ENCODE measurements around the gene CTNNA2.
"Not testable (repeated sequence)": the region's sequence is repeated elsewhere in the genome, so short reads cannot be mapped to it uniquely, and the experiment has no call there.

The CTNNA2 gene

DNA sequence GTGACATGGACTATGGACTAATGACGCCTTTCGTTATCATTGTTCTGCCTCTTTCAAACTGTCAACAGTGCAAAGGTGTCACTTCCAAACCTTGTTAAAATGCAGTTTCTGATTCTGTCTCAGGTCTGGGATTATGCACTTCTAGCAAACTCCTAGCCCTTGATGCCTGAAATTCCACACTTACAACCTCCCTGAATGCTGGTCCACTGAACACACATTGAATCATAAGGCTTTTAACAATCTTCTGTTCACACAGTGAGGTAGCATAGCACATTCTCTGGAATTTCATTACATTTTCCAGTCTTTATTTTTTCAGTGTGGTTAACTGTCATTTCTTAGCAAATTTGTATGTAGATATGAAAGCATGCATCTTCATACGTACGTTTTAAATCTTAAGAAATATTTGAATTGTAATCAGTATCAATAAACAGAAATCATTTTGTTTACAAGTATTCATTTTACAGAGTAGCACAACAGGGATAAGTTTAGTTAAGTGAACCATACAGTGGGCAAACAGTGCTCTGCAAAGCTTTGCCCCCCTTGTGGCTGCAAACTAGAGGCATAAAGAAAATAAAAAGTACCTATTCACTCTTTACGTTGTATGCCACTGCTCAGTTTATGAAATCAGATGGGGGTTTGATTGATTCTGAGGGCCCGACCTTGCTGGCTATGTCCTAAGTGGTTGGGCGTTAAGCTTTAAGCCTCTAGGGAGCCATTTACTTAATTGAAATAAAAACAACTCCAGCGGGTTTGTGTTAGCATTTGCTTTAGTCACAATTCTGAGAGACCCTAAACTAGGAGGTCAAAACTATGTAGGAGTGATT is 540.9 kb downstream of the CTNNA2 start:
- DNase-seq = no peak

DNA sequence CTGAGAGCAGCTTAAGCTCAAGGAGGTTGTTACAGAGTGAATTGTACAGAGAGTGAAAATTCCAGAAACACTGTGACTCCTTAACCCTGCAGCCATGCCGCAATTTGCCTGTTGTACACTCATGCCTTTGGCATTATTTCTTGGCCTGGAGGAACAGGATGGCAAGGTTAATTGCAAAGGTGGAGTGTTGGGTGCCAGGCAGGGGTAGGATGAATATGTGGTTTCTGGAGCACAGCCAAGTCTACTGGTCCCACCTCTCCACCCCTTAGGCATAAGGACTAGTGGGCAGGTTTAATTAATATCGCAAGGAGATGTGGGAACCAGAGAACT is 541.5 kb downstream of the CTNNA2 start:
- no peak for DNase-seq

DNA sequence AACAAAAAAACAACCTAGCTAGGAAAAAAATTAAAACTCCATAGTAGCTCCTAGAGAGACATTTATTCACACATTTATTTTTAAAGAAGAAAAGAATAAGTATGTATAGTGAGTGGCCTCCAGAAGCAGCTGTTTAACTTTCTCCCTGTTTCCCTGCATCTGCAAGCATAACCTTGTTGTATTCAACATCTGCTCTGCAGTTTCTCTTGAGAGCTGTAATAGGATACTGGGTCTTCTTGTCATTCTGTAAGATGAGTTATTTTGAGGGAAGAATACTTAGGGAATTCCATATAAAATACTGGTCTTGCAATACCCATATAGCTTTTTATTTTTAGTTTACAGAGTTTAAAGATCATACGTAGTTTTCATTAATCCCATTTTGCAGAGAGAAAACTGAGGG is 545.1 kb downstream of the CTNNA2 start:
- no peak for DNase-seq

DNA sequence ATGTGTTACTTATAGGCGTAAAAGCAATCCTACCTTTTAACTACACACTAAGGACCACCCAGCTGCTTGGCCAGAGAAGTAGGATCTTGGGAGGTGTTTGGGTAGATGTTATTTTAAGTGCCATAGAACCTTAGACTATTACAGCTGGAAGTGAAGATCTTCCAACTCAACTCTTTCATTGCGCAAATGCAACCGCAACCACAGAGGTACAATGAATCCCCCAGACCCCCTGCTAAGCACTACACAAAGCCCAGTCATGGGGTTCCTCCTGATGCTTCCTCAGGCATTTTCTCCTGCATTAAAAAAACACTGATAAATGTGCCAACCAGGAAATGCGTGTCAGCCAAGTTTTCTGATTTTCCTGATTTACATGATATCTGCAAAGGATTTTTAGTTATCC is 545.7 kb downstream of the CTNNA2 start:
- no peak for DNase-seq

DNA sequence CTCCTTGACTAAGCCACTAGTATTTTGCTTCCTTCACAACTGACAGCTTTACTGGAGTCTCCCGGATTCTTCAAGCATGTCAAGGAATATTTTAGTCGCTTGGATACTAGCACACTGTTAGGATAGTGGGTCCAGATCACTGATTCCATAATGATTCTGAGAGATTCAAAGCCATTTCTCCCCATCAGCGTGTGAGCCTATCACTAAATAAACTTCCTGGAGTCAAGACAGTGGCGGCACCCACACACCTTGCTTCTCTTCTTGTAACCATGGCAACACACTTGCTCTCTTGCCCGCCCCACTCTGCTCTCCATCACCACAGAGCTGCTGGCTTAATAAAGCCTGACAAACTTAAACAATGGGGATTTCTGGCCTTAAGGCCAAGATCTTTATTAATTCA is 546.6 kb downstream of the CTNNA2 start:
- no peak for DNase-seq

DNA sequence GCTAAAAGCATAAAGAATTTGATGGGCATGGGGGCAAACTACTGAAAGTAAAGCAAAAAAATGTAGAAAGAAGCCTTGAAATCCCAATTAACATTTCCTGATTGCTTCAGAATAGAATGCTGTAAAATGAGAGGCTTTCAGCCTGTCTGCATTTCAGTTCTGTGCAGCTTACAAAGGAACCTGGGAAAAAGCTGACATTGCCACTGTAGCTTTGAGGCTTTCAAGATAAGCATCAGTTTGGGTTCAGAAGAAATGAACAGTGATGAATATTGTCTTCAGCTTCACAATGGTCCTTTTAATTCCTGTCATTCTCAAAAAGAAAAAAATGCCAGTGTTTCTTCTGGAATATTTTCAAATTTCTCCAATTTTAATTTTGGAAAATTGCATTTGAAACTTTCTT is 549.0 kb downstream of the CTNNA2 start:
- no peak for DNase-seq

DNA sequence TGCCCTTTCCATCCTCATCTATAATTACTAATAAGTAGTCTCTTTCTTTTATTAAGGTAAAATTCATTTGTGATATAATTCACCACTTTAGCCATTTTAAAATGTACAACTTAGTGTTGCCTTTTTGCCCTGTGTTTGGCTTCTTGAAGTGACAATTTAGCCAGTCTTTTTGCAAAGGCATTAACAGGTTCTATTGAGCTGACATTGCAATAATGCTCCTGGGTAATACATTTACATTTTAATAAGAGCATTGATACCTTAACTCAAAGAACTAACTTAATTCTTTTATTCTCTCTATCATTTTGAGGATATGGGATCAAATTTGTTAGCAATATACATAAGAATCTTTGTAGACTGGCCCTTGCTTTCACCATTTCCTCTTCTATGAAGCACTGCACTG is 549.4 kb downstream of the CTNNA2 start:
- no peak for DNase-seq

DNA sequence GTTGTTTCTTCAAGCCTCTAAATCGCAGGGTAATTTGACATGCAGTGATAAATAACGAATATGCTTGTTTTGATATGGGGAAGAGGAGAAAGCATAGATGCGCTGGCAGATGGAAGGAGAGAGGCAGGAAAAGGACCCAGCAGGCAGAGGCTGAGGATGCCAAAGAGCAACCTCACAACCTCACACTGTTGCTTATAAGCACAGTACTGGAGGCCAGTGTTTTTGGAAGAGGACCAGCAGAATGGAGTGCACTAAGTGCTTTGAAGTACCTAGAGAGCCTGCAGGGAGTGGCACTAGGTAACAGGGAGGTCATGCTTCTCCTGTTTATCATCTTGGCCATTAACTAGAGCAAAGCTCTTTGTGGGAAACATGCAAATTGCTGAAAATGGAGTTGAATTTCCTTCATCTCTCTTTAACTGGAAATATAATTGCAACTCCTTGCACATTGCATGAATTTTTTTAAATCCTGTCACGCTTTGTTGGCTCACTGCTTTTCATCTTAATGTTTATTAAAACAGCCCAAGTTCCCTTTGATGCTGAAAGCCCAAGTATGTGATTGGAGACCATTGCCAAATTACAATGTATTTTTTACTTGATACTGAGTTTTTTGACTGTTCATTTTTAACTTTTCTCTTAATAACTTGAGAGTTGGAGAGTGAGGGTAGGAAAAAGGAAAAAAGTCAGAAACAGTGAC is 555.3 kb downstream of the CTNNA2 start:
- no peak for DNase-seq

DNA sequence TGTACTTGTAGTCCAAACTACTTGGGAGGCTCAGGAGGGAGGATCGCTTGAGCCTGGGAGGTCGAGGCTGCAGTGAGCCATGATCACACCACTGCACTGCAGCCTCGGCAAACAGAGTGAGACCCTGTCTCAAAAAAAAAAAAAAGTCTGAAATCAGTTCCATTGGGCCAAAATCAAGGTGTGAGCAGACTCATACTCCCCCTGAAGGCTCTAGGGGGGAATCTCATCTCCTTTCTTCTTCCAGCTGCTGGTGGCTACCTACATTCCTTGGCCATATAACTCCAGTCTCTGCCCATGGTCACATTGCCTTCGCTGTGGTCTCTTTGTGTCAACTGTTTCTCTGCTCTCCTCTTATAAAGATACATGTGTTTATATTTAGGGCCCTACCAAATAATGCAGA is 557.7 kb downstream of the CTNNA2 start:
- no peak for DNase-seq

DNA sequence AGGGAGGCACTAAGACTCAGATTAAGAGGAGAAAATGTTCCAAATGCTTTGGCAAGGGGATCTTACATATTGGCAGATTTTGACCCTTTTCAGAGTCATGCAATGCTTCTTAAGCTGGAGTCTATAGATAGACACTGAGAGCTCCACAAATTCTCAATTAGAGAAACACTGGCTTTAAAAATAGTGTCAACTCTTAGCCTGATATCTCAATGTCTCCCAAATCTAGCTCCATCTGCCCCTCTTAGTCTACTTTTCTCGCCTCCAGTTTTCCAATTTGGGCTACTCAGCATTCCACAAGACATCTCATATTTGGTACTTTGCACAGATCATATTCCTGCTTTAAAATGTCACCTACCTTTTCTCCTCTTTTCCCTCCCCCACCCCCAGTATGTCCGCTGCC is 559.1 kb downstream of the CTNNA2 start:
- DNase-seq = no peak

DNA sequence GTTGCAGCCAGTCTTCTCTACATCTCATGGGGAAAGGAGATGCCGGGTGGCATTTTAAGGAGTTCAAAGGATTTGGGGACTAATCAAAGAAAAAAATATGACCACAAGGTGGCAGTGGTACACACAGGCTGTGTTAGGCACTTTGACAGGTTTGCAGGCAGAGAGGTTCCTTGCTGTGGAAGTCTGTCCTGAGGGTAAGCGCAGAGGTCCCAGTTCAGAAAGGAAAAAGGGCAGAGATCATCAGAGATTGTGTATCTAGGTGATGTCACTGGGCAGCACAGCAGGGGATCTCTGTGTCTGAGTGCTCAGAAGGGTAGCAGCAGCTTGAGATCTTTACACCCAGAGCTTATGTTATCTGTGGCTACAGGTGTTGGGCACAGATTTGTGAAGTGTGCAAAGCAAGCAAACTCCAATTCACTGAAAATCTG is 560.3 kb downstream of the CTNNA2 start:
- no peak for DNase-seq

DNA sequence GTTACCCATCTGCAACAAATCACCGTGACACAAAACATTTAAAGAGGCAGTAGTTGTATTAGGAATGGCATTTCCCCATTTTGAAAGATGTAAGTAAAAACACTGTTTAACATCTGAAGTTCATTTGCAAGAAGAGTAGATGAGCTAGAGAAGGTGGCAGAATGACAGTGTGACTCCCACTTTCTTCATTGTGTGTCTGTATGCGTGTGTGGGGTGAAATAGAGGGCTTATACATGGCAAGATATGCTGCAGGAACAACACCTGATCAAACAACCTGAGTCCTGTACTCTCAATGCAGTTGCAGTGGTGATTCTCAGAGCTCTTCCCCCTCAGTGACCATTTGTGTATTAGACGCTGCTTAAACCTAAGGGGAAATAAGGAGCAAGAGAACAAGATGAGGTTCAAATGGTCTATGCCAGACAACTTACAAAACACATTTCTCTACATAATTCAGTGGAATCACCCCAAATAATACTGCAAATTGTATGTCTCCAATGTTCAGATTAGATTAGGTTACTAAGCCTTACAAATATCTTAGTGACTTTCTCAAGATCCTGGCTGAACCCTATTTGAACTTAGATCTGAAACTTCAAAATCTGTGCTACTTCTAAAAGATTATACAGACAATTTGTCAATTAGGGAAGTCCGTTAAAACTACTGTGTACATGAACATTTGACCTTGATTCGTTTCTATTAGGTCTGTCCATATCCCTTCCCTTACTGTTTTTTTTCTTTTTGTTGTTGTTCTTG is 561.6 kb downstream of the CTNNA2 start:
- no peak for DNase-seq

DNA sequence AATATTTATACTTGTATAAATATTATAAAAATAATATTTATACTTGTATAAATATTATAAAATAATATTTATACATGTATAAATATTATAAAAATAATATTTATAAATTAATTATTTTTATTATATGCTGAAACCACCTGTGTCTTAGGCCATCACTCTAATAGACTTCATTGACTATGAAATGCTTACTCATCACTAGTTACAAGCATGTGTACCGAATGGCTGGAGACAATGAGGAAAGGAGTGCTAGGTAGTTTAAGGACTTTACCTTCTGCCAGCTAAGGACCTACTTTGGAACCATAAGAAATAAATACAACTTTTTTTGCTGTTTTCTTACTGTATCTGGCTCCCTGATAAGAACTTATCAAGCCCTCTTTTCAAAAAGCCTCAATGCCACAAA is 562.9 kb downstream of the CTNNA2 start:
- no peak for DNase-seq

DNA sequence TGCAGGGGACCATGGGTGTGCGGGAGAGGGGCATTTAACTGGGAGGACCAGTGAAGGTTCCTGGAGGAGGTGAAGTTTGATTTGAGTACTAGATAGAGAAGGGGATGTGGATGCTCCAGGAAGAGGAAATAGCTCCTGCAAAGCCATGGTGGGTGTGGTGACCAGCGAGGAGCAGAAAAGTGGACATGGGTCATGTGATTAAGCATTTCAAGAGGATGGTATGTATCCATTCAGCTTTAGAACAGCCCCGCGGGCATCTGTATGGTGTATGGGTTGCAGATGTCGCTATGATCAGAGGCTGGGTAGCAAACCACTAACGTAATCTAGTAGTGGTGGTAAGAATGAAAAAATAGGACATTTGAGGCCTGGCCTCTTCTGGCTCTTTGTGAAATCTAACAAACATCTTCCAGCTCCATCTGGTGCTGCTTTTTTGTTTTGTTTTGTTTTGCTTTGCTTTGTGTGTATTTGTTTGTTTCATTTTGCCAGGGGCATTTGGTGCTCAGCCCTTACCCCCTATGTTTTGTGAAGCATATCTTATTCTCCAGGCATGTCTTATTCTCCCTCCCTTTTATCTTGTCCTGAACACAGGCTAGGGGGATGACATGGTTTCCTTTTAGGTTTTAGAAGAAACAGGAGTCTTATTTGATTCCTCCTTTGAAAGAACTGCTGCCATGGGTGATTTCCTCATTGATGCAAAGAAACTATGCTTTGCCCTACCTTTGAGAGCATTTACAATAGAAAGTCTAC is 565.6 kb downstream of the CTNNA2 start:
- no peak for DNase-seq

DNA sequence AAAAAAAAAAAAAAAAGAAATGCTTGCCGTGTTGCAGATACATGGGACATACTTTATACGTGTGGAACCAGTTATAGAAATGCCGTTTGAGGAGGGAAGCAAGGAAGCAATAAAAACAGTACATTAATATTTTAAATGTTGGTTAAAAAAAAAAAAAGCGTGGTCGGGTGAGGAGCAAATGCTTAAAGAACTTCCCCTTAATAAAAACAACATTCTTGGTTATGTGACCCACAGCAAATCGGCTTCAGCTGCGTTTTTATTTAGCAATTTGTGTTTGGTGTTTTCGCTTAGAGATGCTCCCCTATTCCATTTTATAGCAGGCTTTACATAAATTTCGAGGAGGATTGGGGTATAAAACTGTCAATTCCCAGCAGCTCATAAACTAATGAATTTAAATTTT is 568.1 kb downstream of the CTNNA2 start:
- no peak for DNase-seq

DNA sequence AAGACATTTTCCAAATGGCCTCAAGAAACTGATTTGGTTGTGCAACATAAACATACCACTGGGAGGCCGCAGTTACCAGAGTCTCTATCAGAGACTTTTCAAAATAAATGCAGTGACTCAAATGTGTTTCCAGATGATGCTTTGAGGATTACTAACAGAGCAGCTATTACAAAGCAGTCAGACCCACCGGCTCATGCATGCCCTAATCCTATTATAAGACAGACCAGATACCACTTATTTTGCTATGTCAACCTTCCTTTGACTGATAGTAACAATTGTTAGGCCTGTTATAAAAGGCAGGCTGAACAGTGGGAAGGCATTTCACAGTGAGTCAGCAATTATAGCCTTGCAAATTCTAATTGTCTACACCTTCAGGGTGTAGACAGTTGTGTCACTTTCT is 574.0 kb downstream of the CTNNA2 start:
- DNase-seq = no peak

DNA sequence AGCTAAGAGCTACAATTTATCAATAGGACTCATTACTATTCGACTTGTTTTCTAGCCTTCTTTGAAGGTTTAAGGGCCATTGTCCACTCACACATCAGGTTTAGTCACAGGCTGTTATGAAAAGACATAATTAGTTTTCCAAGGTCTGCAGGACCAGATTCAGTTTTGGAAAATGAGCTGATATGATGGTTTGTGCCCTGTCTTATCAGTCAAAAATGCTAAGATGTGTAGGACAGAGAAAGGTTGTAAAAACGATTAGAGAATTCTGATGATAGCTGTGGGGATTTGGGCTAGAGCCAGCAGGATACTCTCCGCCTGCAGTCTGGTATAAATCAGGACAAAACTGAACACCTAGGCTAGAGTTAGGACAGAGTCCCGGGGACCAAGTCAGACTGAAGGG is 578.4 kb downstream of the CTNNA2 start:
- DNase-seq = no peak

DNA sequence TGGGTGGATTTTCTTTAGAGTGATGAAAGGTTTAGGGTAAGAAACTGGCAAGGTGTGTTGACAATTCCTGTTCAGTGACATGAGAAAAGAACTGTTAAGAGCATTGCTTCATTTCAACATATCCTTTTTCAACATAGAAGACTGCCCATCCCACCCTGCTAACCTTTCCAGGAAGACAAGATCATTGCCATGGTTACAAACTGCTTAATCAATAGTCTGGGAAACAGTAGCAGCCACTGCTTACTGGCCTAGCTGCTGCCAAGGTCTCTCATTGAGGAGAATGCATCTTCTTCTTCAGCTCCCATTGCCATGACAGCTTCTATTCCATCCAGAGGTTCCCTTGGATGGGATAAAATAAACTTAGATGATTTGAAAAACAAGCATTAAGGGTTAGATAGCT is 579.6 kb downstream of the CTNNA2 start:
- DNase-seq = no peak

DNA sequence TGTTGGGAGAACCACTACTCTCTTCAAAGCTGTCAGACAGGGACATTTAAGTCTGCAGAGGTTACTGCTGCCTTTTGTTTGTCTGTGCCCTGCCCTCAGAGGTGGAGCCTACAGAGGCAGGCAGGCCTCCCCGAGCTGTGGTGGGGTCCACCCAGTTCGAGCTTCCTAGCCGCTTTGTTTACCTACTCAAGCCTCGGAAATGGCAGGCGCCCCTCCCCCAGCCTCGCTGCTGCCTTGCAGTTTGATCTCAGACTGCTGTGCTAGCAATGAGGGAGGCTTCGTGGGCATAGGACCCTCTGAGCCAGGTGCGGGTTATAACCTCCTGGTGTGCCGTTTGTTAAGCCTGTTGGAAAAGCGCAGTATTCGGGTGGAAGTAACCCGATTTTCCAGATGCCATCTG is 585.7 kb downstream of the CTNNA2 start:
- DNase-seq = not testable (repeated sequence)

DNA sequence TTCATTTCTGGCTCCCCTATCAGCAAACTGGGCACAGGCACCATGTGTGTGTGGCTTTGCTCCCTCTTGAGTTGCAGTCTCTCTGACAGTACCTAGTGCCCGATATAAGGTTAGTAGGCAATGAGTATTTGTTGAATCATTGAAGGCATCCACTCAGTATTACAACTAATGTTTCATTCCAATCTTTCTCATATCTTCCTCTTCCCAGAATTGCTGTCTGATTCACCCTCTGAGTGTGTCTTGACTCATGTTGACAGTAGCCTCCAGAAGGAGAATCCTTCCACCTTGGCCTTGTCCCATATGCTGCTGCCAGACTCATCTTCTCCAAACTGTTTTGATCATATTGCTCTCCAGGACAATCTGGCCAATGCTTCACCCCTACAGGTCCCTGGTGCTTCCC is 589.2 kb downstream of the CTNNA2 start:
- DNase-seq = no peak

DNA sequence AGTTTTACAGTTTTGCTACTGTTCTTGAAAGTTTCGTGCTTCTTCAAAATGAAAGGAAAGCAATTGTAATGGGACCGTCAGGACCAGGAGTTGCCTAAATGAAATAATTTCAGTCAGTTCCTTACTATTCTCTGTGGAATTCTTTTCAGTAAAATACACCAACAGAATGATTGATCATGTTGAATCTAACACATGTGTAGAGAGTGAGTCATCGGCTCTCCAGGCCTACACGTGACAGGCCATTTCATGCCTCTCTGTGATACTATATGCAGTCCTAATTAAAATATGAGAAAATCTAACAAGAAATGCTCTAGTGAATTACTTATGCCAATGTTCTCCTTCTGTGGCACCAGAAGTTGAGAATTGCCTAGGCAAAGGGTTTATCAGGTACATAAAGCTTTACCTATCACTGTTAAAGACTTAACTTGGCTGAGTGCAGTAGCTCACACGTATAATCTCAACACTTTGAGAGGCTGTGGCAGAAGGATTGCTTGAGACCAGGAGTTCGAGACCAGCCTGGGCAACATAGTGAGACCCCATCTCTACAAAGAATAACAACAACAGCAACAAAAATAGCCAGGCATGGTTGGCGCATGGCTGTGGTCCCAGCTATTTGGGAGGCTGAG is 592.3 kb downstream of the CTNNA2 start:
- no peak for DNase-seq

DNA sequence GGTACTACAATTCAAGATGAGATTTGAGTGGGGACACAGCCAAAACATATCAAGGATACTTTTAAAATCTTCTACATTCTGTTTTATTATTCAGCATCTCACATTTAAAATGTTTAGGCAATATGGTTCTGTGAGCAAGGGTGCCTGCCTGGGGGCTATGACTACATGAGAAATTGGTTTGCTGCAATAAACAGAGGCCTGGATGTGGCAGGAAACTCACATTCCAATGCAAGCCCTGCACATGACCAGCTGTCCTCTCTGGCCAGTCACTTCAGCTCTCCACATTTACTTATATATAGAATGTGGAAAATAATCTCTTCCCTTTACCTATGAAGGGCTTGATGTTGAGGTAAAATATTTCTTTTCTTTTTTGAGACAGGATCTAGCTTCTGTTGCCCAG is 598.3 kb downstream of the CTNNA2 start:
- no peak for DNase-seq

DNA sequence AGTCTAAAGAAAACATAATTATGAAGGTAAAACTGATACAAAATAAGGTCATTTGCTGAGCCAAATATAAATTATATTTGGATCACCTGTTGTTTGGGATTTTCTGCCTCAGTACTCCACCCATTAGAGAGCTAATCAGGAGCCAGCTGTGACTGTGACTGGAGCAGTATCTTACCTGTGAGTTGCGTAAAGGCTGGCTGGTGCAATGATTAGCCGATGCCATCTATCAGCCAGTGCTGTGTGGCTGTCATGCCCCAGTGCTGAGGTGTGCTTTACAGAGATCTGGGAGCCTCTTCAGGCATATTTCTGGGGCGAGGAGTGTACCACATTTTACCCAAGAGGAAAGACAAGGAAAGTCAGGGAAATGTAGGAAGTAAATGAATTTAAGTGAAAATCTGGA is 599.9 kb downstream of the CTNNA2 start:
- no peak for DNase-seq

Measured in activated CD8-positive, alpha-beta memory T cell treated with anti-CD3 and anti-CD28 coated beads, Interleukin-2, amount 50 U/mL, for 4 hours (primary cell).